Uterus (tissue), 4 donors: ENCODE results near the gene ELMO1. TPM values are rescaled to one million over a fixed set of nuclear protein-coding genes. Genes with fewer than 3 reads are reported as not detected.

Experiments used
- DNase-seq, 2 donors: peaks; one replicate each; pipeline ENCODE4 v3.0.0-alpha.2; 2019 to 2020
- H3K27ac ChIP-seq, 2 donors: fragments of 200-600 bp; sonication (generic); 1 replicate in 1 of 2; 2 replicates in 1 of 2; pipeline ENCODE4 v1.5.1; 2016 to 2018
- H3K27me3 ChIP-seq, 2 donors: fragments of 200-600 bp; sonication (generic); one replicate each; pipeline ENCODE4 v1.5.1; 2018 to 2019; ENCODE audit warnings: control low read depth in 1 of 2
- H3K36me3 ChIP-seq, 2 donors: fragments of 200-600 bp; sonication (generic); one replicate each; pipeline ENCODE4 v1.5.1; 2019; ENCODE audit warnings: control low read depth in 1 of 2
- H3K4me1 ChIP-seq, 2 donors: fragments of 200-600 bp; sonication (generic); one replicate each; pipeline ENCODE4 v1.5.1; 2018 to 2019; ENCODE audit warnings: control low read depth in 1 of 2
- H3K4me3 ChIP-seq, 2 donors: fragments of 200-600 bp; sonication (generic); 1 replicate in 1 of 2; 2 replicates in 1 of 2; pipeline ENCODE4 v1.5.1; 2018 to 2019; ENCODE audit warnings: mild to moderate bottlenecking in 1 of 2
- H3K9me3 ChIP-seq, 2 donors: fragments of 200-600 bp; sonication (generic); one replicate each; pipeline ENCODE4 v1.5.1; 2019; ENCODE audit warnings: control low read depth in 1 of 2
- POLR2A ChIP-seq, 2 donors: fragments of 450-650 bp; IDR thresholded peaks; one replicate each; pipeline ENCODE4 v1.6.1; 2016; ENCODE audit warnings: antibody characterized with exemption in 2 of 2, mild to moderate bottlenecking in 1 of 2, moderate library complexity in 1 of 2
- intact Hi-C: fragments of 100-400 bp; cut with DNase I; formaldehyde crosslinking; loops from one replicate; pipeline ENCODE4 v1.15.1; 2023; ENCODE audit warnings: low total_unique reads
- total RNA-seq, 4 donors: library from RNA; depleted of rRNA in 3 of 4; stranded (reverse); fragments of >200 nt in 3 of 4; gene quantifications; one replicate each; pipeline versions ENCODE4 v1.1.0 to v1.2.4, GENCODE V29; 2014 to 2023
- TF ChIP-seq, protein P1 (sequence below), 4 experiments: fragments of 200-600 bp in 2 of 4; fragments of 450-650 bp in 2 of 4; sonication (generic) in 2 of 4; IDR thresholded peaks; one replicate each; pipeline ENCODE4 v1.5.1; 2016 to 2019; ENCODE audit warnings: antibody characterized with exemption in 4 of 4, mild to moderate bottlenecking in 2 of 4, moderate library complexity in 1 of 4
- donor health status: DM: yes; HTN: yes; CAD: no.

ELMO1 gene
- total RNA-seq, 4 donors from 2014 or later = 37.9 to 64.7 (median 55.5) TPM

DNA sequence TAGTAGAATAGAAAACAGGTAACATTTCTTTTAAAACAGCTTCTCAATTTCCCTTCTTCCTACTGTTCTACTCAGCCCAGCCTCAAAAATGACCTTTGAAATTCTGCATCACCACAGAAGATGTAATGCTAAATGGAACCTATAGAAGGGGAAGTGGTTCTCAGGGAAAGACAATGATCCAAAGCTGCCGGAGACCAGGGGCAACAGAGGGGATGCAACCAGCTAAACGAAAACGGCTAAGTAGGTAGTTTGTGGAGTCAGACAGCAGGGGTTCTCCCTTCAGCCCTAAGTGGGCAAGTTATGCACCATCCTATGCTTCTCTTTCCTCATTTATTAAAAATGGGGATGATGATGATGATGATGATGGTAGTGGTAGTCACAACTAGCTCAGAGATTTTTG is 214.3 kb downstream of the ELMO1 start:
- peaks cover 0 to 6% of the 10 kb centered on the region in 2 donors for H3K27me3 ChIP-seq
- H3K4me1 ChIP-seq = no peaks in the 10 kb centered on the region
- TF ChIP-seq POLR2A (IDR thresholded peaks at IDR 0.05) = no peak
- TF ChIP-seq, protein P1, sequence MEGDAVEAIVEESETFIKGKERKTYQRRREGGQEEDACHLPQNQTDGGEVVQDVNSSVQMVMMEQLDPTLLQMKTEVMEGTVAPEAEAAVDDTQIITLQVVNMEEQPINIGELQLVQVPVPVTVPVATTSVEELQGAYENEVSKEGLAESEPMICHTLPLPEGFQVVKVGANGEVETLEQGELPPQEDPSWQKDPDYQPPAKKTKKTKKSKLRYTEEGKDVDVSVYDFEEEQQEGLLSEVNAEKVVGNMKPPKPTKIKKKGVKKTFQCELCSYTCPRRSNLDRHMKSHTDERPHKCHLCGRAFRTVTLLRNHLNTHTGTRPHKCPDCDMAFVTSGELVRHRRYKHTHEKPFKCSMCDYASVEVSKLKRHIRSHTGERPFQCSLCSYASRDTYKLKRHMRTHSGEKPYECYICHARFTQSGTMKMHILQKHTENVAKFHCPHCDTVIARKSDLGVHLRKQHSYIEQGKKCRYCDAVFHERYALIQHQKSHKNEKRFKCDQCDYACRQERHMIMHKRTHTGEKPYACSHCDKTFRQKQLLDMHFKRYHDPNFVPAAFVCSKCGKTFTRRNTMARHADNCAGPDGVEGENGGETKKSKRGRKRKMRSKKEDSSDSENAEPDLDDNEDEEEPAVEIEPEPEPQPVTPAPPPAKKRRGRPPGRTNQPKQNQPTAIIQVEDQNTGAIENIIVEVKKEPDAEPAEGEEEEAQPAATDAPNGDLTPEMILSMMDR (IDR thresholded peaks at IDR 0.05) = no peak
- DNase-seq = no peak
- no peak overlapping the region for H3K27ac ChIP-seq
- intact Hi-C loops = no loop called here
- no peaks in the 10 kb centered on the region for H3K36me3 ChIP-seq
- no peak overlapping the region for H3K4me3 ChIP-seq
- no peaks in the 10 kb centered on the region for H3K9me3 ChIP-seq

DNA sequence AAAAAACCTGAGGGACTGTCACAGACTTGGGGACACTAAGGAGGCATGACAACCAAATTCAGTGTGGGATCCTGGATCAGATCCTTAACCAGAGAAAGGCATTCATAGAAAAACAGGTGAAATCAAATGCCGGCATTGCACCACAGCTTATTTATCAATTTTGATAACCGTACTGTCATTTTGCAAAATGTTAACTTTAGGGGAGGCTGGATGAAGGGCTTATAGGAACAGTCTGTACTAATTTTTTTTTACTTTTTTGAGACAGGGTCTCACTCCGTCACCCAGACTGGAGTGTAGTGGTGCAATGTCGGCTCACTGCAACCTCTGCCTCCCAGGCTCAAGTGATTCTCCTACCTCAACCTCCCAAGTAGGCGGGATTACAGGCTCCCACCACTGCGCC is 217.1 kb downstream of the ELMO1 start:
- DNase-seq = no peak
- Histone ChIP-seq H3K27me3 (no peaks in the 10 kb centered on the region), H3K4me3 (no peak overlapping the region), H3K9me3 (no peaks in the 10 kb centered on the region), H3K36me3 (no peaks in the 10 kb centered on the region), H3K4me1 (no peaks in the 10 kb centered on the region), H3K27ac (no peak overlapping the region)
- intact Hi-C loops = no loop called here
- TF ChIP-seq, protein P1 (IDR thresholded peaks at IDR 0.05) = no peak
- no peak for TF ChIP-seq POLR2A (IDR thresholded peaks at IDR 0.05)

- intact Hi-C loops = no loop called here
- Histone ChIP-seq H3K4me3 (no peak overlapping the region), H3K4me1 (no peaks in the 10 kb centered on the region), H3K27me3 (no peaks in the 10 kb centered on the region), H3K9me3 (no peaks in the 10 kb centered on the region), H3K27ac (no peak overlapping the region), H3K36me3 (no peaks in the 10 kb centered on the region)
- DNase-seq = no peak
- TF ChIP-seq, protein P1 (IDR thresholded peaks at IDR 0.05) = no peak
- no peak for TF ChIP-seq POLR2A (IDR thresholded peaks at IDR 0.05)
Observed at GRCh38 chr7:37230221-37230620, 218.4 kb downstream of the ELMO1 start.

DNA sequence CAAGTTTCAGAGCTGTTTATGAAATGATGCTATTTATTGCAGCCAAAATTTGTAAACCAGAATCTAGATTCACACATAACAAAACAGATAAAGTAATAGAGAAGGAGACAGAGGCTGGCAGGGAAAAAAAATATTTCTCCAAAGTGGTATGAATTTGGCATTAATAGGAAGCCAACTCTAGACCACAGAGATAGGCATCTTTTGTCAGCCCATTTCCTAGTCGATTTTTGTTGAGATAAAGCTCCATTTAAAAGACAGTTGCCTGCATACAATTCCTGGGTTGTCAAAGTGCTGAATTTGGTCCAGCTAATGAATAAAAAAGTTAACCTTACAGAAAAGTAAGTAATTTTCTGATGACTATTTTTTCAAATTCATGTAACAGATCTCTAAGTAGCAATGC is 219.3 kb downstream of the ELMO1 start:
- Histone ChIP-seq H3K36me3 (no peaks in the 10 kb centered on the region), H3K27me3 (no peaks in the 10 kb centered on the region), H3K27ac (no peak overlapping the region), H3K4me3 (no peak overlapping the region), H3K4me1 (no peaks in the 10 kb centered on the region), H3K9me3 (no peaks in the 10 kb centered on the region)
- no peak for TF ChIP-seq POLR2A (IDR thresholded peaks at IDR 0.05)
- TF ChIP-seq, protein P1 (IDR thresholded peaks at IDR 0.05) = no peak
- intact Hi-C loops = no loop called here
- no peak for DNase-seq

GRCh38 chr7:37225285-37225969 is 223.2 kb downstream of the ELMO1 start:
- H3K27ac ChIP-seq = no peak overlapping the region
- H3K9me3 ChIP-seq = no peaks in the 10 kb centered on the region
- no peak overlapping the region for H3K4me3 ChIP-seq
- H3K36me3 ChIP-seq = no peaks in the 10 kb centered on the region
- no peaks in the 10 kb centered on the region for H3K27me3 ChIP-seq
- H3K4me1 ChIP-seq = no peaks in the 10 kb centered on the region
- intact Hi-C loops = no loop called here
- DNase-seq = no peak
- TF ChIP-seq, protein P1 (IDR thresholded peaks at IDR 0.05) = no peak
- no peak for TF ChIP-seq POLR2A (IDR thresholded peaks at IDR 0.05)
